ENCODE data around the gene SHISAL1. TPM values are rescaled to one million over a fixed set of nuclear protein-coding genes. Genes with fewer than 3 reads are reported as not detected.

SHISAL1 gene
- total and polyA plus RNA-seq, 10 donors: 0.10 to 0.47 (median 0.22) TPM

GRCh38 chr22:44344407-44344806 lies 31.7 kb upstream of the SHISAL1 start:
- TF ChIP-seq, protein P1, sequence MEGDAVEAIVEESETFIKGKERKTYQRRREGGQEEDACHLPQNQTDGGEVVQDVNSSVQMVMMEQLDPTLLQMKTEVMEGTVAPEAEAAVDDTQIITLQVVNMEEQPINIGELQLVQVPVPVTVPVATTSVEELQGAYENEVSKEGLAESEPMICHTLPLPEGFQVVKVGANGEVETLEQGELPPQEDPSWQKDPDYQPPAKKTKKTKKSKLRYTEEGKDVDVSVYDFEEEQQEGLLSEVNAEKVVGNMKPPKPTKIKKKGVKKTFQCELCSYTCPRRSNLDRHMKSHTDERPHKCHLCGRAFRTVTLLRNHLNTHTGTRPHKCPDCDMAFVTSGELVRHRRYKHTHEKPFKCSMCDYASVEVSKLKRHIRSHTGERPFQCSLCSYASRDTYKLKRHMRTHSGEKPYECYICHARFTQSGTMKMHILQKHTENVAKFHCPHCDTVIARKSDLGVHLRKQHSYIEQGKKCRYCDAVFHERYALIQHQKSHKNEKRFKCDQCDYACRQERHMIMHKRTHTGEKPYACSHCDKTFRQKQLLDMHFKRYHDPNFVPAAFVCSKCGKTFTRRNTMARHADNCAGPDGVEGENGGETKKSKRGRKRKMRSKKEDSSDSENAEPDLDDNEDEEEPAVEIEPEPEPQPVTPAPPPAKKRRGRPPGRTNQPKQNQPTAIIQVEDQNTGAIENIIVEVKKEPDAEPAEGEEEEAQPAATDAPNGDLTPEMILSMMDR (IDR thresholded peaks at IDR 0.05 in 8 of 11, conservative IDR thresholded peaks at IDR 0.05 in 3 of 11): no peak
- TF ChIP-seq POLR2A (IDR thresholded peaks at IDR 0.05) (no peak), POLR2AphosphoS5 (IDR thresholded peaks at IDR 0.05) (no peak)
- DNase-seq: no peak
- Histone ChIP-seq H3K27me3 (replicated peaks in 1 of 7) (peaks cover 0 to 31% (median 4%) of the 10 kb centered on the region in 7 donors), H3K4me3 (no peak overlapping the region), H3K4me1 (no peaks in the 10 kb centered on the region), H3K27ac (no peak overlapping the region), H3K9me3 (no peaks in the 10 kb centered on the region), H3K36me3 (no peaks in the 10 kb centered on the region)
- 69 to 83% (median 78%) methylated on average over 10 to 11 of the region's 11 CpGs for WGBS, 5 donors
- intact Hi-C loops (cut with DNase I; ENCODE audit: low total_unique reads): no loop called here

DNA sequence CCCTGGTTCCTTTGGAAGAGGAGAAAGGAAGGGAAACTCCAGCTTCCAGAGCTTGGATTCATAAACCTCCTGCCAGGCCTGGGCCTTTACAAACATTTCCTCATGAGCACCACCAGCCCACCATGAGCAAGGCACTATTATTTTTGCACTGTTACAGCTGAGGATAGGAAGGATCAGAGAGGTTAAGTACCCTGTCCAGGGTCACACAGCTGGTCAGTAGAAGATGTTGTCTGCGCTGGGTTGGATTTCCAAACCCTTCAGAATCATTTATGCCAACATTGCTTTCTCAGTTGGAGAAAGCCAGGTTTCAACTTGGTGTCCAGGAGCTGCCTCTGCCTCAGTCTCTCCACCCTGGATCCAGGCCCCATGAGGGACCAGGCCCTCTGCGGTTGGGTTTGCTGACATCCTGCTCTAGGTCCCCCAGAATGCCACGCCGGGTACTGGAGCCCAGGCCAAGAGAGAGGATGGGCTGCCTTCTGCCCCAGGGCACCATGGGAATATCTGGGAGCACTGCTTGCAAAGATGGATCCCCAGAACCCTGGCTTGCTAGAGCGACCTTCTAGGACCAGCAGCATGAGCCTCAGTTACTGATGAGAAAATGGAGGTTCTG lies 29.7 kb upstream of the SHISAL1 start:
- 83 to 96% (median 90%) methylated on average over 5 of the region's 5 CpGs for WGBS, 5 donors
- intact Hi-C loops (cut with DNase I; ENCODE audit: low total_unique reads): no loop called here
- H3K27ac ChIP-seq: no peak overlapping the region

GRCh38 chr22:44341431-44342346 lies 28.9 kb upstream of the SHISAL1 start:
- no peak for DNase-seq
- no peaks in the 10 kb centered on the region for H3K4me1 ChIP-seq
- 76 to 81% (median 80%) methylated on average over 12 to 17 of the region's 17 CpGs for WGBS, 5 donors
- H3K4me3 ChIP-seq: no peak overlapping the region
- H3K27ac ChIP-seq: no peak overlapping the region
- TF ChIP-seq, protein P1 (IDR thresholded peaks at IDR 0.05 in 8 of 11, conservative IDR thresholded peaks at IDR 0.05 in 3 of 11): no peak
- no peak for TF ChIP-seq POLR2A (IDR thresholded peaks at IDR 0.05)
- TF ChIP-seq POLR2AphosphoS5 (IDR thresholded peaks at IDR 0.05): no peak
- intact Hi-C loops (cut with DNase I; ENCODE audit: low total_unique reads): no loop called here
- H3K36me3 ChIP-seq: no peaks in the 10 kb centered on the region
- peaks cover 0 to 34% (median 0%) of the 10 kb centered on the region in 7 donors for H3K27me3 ChIP-seq (replicated peaks in 1 of 7)
- no peaks in the 10 kb centered on the region for H3K9me3 ChIP-seq

More for the DNA sequence above, 29.7 kb upstream of the SHISAL1 start:
- Histone ChIP-seq H3K36me3 (no peaks in the 10 kb centered on the region), H3K4me1 (no peaks in the 10 kb centered on the region), H3K27me3 (replicated peaks in 1 of 7) (peaks cover 0 to 31% (median 1%) of the 10 kb centered on the region in 7 donors), H3K4me3 (no peak overlapping the region), H3K9me3 (no peaks in the 10 kb centered on the region)
- no peak for DNase-seq
- TF ChIP-seq, protein P1 (IDR thresholded peaks at IDR 0.05 in 8 of 11, conservative IDR thresholded peaks at IDR 0.05 in 3 of 11): no peak
- TF ChIP-seq POLR2AphosphoS5 (IDR thresholded peaks at IDR 0.05) (no peak), POLR2A (IDR thresholded peaks at IDR 0.05) (no peak)
